Testis (tissue), 3 donors: Measurements from ENCODE around the gene CBFA2T3. TPM values are rescaled to one million over a fixed set of nuclear protein-coding genes. Genes with fewer than 3 reads are reported as not detected.

Source experiments
- DNase-seq: peaks from one replicate; pipeline ENCODE4 v3.0.0-alpha.2; 2019
- H3K27ac ChIP-seq, 2 donors: fragments of 200-600 bp; sonication (generic); one replicate each; pipeline ENCODE4 v1.5.1; 2019
- H3K27me3 ChIP-seq: fragments of 200-600 bp; sonication (generic); one replicate; pipeline ENCODE4 v1.5.1; 2019
- H3K36me3 ChIP-seq: fragments of 200-600 bp; sonication (generic); one replicate; pipeline ENCODE4 v1.5.1; 2017; ENCODE audit warnings: low read depth; ENCODE audit errors: missing control alignments
- H3K4me1 ChIP-seq: fragments of 200-600 bp; sonication (generic); one replicate; pipeline ENCODE4 v1.5.1; 2019
- H3K4me3 ChIP-seq, 2 donors: fragments of 200-600 bp; sonication (generic); one replicate each; pipeline ENCODE4 v1.5.1; 2017 to 2019
- H3K9me3 ChIP-seq: fragments of 200-600 bp; sonication (generic); one replicate; pipeline ENCODE4 v1.5.1; 2017
- POLR2A ChIP-seq: fragments of 450-650 bp; IDR thresholded peaks from one replicate; pipeline ENCODE4 v1.6.1; 2017; ENCODE audit warnings: antibody characterized with exemption, mild to moderate bottlenecking, moderate library complexity
- WGBS, 2 donors: methylation state at CpG; one replicate each; pipeline ENCODE4 v1.1.5; 2018; 5-methylcytosine and 5-hydroxymethylcytosine counted together
- intact Hi-C: fragments of 100-400 bp; cut with DNase I; formaldehyde crosslinking; loops from one replicate; pipeline ENCODE4 v1.15.1; 2023; ENCODE audit warnings: low total_unique reads
- polyA plus RNA-seq: library from polyadenylated mRNA; stranded (reverse); fragments of 350-450 nt; fragmentation: Illumina TruSeq; extraction: RNeasy Lipid Tissue Mini Kit (QIAGEN cat#74804); gene quantifications from one replicate; pipeline ENCODE4 v1.2.3, GENCODE V29; 2014; ENCODE audit warnings: low read depth, low replicate concordance; ENCODE audit not compliant: insufficient read depth
- total RNA-seq, 2 donors: library from RNA; depleted of rRNA; stranded (reverse); fragments of >200 nt; gene quantifications; one replicate each; pipeline ENCODE4 v1.2.3, GENCODE V29; 2016
- TF ChIP-seq, protein P1 (sequence below), 3 experiments: fragments of 450-650 bp in 2 of 3; fragments of 200-600 bp in 1 of 3; sonication (generic) in 1 of 3; IDR thresholded peaks; one replicate each; pipeline ENCODE4 v1.5.1; 2016 to 2019; ENCODE audit warnings: antibody characterized with exemption in 3 of 3, mild to moderate bottlenecking in 2 of 3, moderate library complexity in 1 of 3

The CBFA2T3 gene
- total and polyA plus RNA-seq, 3 donors from 2014 or later: 7.1 to 11.9 (median 9.2) TPM

DNA sequence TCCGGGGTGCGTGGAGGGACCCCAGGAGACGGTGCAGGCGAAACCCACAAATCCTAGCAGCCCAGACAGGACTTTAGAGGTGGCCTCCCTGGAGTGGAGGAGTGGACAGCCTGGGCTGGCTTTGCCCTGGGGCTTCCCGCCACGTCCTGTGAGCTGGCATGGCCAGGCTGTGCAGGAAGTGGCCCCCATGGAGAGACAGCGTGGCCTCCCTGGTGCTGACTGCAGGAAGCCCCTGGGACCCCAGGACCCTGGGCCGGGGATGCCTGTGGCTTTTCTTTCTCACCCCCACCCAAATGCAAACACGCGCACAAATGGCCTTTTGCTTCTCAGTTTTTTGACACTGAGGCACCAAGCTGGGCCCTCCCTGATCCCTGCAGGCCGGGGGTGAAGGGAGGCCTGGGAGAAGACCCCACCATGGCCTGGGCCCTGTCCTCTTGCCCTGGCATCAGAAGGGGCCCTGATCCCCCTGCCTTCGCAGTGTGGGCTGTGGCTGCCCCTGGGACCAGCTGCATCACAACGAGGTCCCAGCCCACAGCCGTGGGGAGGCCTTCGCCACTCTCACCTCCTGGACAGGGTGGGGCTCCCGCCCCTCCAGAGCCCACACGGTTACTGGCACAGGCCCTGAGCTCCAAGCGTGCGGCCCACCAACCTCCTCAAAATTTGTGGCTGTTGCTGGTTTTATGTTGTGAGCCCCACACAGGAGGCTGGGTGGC, 58.9 kb downstream of the CBFA2T3 start:
- DNase-seq: no peak
- 92 to 97% methylated on average over 7 to 19 of the region's 19 CpGs for WGBS, 2 donors
- H3K4me1 ChIP-seq: peaks cover 14% of the 10 kb centered on the region
- no peak overlapping the region for H3K27ac ChIP-seq
- H3K36me3 ChIP-seq: no peaks in the 10 kb centered on the region
- H3K27me3 ChIP-seq: no peaks in the 10 kb centered on the region
- H3K9me3 ChIP-seq: no peaks in the 10 kb centered on the region
- no peak for TF ChIP-seq POLR2A
- TF ChIP-seq, protein P1, sequence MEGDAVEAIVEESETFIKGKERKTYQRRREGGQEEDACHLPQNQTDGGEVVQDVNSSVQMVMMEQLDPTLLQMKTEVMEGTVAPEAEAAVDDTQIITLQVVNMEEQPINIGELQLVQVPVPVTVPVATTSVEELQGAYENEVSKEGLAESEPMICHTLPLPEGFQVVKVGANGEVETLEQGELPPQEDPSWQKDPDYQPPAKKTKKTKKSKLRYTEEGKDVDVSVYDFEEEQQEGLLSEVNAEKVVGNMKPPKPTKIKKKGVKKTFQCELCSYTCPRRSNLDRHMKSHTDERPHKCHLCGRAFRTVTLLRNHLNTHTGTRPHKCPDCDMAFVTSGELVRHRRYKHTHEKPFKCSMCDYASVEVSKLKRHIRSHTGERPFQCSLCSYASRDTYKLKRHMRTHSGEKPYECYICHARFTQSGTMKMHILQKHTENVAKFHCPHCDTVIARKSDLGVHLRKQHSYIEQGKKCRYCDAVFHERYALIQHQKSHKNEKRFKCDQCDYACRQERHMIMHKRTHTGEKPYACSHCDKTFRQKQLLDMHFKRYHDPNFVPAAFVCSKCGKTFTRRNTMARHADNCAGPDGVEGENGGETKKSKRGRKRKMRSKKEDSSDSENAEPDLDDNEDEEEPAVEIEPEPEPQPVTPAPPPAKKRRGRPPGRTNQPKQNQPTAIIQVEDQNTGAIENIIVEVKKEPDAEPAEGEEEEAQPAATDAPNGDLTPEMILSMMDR (IDR thresholded peaks at IDR 0.05): no peak
- H3K4me3 ChIP-seq: no peak overlapping the region
- intact Hi-C loops: no loop called here

DNA sequence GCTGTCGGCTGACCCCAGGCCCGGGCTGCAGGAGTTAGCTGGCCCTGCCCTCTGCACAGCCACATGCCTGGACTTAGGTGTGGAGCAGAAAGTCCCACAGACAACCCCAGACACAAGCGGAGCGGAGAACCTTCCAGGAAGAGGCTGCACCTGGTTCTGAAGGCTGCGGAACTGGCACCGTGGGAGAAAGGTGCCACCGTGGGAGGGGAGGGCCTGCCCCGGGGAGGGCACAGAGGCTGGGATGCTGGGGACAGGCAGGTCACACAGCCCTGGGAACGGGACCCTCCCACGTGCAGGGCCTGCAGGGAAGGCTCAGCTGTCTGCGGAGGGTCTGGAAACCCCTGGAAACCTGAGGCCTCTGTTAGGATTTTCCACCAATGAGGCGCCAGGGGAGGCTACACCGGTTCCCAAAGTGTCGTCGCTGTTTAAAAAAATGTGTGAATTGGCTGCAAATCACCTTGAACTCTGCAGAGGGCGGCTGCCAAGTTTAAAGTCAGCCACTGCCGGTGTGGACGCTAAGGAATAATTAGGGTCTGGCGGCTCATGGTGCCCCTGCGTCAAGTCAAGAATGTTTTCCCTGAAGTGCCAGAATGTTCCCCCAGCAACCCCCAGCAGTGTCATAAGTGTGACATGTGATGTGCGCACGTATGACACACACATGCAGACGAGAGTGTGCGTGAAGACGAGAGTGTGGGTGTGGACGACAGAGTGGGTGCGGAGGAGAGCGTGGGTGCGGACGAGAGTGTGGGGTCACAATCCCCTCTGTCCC, 59.7 kb downstream of the CBFA2T3 start:
- H3K9me3 ChIP-seq: no peaks in the 10 kb centered on the region
- no peaks in the 10 kb centered on the region for H3K27me3 ChIP-seq
- H3K4me1 ChIP-seq: peaks cover 14% of the 10 kb centered on the region
- TF ChIP-seq, protein P1 (IDR thresholded peaks at IDR 0.05): no peak
- TF ChIP-seq POLR2A: no peak
- WGBS, 2 donors: 80 to 84% methylated on average over 29 to 30 of the region's 30 CpGs
- H3K4me3 ChIP-seq: no peak overlapping the region
- intact Hi-C loops: no loop called here
- DNase-seq: no peak
- no peaks in the 10 kb centered on the region for H3K36me3 ChIP-seq
- H3K27ac ChIP-seq: no peak overlapping the region

DNA sequence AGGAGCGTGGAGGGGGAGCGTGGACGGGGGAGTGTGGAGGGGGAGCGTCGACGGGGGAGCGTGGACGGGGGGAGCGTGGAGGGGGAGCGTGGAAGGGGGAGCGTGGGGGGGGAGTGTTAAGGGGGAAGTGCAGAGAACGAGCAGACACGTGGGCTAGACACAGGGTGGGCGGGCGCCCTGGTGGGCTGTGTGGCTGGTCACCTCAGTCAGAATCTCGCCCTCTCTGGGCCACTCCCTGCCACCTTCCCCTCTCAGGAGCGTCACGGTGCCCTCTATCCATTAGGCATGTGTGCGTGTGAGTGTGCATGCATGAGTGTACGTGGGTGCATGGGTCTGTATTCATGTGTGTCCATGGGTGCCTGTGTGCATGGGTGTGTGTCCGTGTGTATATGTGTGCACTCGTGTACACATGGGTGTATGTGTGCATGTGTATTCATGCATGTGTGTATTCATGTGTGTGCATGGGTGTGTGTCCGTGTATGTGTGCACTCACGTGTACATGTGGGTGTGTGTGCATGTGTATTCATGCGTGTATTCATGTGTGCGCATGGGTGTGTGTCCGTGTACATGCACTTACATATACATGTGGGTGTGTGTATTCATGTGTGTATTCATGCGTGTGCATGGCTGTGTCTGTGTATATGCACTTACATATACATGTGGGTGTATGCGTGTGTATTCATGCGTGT, 61.2 kb downstream of the CBFA2T3 start:
- peaks cover 13% of the 10 kb centered on the region for H3K4me1 ChIP-seq
- H3K9me3 ChIP-seq: no peaks in the 10 kb centered on the region
- no peak overlapping the region for H3K4me3 ChIP-seq
- H3K27ac ChIP-seq: no peak overlapping the region
- no peaks in the 10 kb centered on the region for H3K27me3 ChIP-seq
- DNase-seq: no peak
- H3K36me3 ChIP-seq: no peaks in the 10 kb centered on the region
- TF ChIP-seq POLR2A: no peak
- TF ChIP-seq, protein P1 (IDR thresholded peaks at IDR 0.05): no peak
- intact Hi-C loops: no loop called here
- 76 to 85% methylated on average over 23 to 25 of the region's 30 CpGs for WGBS, 2 donors

DNA sequence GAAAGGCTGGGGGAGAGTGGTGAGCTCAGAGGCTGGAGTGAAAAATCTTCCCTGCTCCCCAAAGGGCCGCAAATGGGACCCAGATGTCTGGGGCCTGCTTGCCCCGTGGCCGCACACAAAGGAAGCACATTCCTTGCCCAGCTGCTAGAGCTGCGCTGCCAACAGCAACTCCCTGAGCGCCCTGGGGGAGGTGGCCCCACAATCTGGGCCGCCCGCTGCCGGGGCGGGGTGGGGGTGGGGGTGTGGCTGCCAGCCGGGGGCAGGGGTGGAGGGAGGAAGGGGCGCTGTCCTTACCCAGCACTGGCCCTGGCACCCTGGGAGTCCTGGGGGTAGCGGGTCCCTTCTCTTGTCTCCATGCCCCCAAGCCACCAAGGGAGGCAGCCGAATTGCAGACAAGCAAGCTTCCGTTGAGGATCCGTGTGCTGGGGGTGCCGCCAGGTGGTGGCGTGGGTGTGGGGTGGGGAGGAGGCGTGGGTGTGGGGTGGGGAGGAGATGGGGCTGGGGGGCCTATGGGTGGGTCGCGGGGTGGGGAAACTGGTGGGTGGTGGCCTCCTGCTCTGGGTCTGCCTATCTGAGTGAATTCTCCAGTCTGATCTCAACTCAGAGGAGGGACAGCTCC, 62.1 kb downstream of the CBFA2T3 start:
- Histone ChIP-seq H3K4me3 (no peak overlapping the region), H3K27ac (no peak overlapping the region), H3K4me1 (peaks cover 15% of the 10 kb centered on the region), H3K27me3 (no peaks in the 10 kb centered on the region), H3K36me3 (no peaks in the 10 kb centered on the region), H3K9me3 (no peaks in the 10 kb centered on the region)
- no peak for TF ChIP-seq POLR2A
- TF ChIP-seq, protein P1 (IDR thresholded peaks at IDR 0.05): no peak
- peak; percentile 53 for DNase-seq
- WGBS, 2 donors: 27 to 40% methylated on average over 9 to 19 of the region's 20 CpGs
- intact Hi-C loops: no loop called here
